SK-N-DZ (cell line): ENCODE measurements around the gene RPL15.

ENCODE experiments used
- DNase-seq: peaks from one replicate; pipeline ENCODE4 v3.0.0-alpha.2; 2015; ENCODE audit warnings: low spot score

The RPL15 gene

DNA sequence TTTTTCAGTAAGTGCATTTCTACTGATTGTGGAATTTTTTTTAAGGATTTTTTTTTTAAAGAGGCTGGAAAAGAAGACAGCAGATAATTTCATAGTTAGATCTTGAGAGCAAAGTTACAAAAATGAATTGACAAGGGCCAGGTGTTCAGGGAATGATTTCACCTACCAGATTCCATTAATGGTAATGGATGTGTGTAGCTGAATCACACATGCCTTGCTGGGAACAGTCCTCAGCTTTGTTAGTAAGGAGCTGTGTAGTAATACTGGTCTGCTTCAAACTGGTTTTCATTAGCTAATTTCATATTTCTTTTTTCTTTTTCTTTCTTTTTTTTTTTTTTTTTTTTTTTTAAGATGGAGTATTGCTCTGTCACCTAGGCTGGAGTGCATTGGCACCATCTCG lies 44.1 kb downstream of the RPL15 start:
- DNase-seq, result no peak

- DNase-seq, result no peak
Observed at GRCh38 chr3:23961913-23962312, 45.0 kb downstream of the RPL15 start.

DNA sequence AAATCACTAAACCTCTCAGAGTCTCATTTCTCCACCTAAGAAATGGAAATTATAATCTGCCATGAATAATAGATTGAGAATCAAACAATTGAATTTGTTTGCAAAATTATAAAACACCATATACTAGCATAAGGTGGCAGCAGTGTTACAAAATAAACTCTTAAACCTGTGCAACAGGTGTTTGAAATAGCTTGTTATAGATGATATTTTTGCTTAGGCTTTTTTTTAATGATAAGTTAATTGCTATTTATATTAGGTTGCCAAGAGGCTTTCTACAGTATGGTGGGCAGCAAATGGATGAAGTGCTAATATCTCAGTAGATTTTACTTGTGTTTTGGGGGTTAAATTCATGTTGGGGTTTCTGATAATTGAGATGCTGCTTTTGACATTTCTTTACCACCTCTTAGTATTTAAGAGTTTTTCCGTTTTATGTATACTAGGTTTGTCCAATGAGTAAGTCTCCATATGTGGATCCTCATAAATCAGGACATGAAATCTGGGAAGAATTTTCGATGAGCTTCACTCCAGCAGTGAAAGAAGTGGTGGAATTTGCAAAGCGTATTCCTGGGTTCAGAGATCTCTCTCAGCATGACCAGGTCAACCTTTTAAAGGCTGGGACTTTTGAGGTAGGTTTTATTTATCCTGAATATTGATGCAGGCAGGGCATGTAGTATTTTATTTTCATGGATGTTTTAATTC lies 47.8 kb downstream of the RPL15 start:
- DNase-seq, result no peak

- no peak for DNase-seq
Observed at GRCh38 chr3:23966328-23966727, 49.4 kb downstream of the RPL15 start.

GRCh38 chr3:23968463-23969184 lies 51.7 kb downstream of the RPL15 start:
- no peak for DNase-seq

DNA sequence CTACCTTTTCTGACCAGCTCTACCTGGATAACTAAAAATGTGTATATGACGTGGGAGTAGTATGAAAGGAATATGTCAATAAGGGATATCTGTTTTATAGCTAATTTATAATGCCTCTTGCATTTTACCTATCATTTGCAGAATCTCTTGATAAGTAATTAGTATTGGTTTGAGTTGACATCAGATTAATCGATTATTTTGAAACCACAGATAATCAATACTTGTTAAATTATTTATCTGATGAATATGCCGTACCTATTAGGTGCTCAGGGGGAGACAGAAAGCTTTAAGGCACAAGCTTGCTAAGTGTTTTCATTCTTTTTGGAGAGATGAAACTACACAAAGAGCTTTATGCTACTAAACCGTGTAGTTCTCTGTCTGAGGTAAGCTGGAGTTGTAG lies 52.5 kb downstream of the RPL15 start:
- no peak for DNase-seq
